ENCODE data around the gene DGLUCY.

Gene DGLUCY

DNA sequence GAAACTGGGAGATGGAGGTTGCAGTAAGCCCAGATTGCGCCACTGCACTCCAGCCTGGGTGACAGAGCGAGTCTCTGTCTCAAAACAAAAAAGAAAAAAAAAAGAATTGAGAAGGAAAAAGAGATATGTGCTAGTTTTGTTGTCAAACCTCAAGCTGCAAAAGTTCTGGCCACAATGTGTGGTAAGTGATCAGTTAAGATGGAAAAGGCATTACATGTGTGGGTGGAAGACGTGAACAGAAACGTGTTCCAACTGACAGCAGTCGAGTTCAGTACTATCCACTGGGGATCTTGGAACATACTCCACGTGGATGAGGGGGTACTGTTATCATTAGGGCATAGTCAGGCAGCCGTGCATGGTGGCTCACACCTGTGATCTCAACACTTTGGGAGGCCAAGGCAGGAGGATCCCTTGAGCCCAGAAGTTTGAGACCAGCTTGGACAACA, 113.3 kb downstream of the DGLUCY start:
- no peak overlapping the region for H3K4me3 ChIP-seq (ENCODE audit: low read depth, low read length)
- TF ChIP-seq, protein P1, sequence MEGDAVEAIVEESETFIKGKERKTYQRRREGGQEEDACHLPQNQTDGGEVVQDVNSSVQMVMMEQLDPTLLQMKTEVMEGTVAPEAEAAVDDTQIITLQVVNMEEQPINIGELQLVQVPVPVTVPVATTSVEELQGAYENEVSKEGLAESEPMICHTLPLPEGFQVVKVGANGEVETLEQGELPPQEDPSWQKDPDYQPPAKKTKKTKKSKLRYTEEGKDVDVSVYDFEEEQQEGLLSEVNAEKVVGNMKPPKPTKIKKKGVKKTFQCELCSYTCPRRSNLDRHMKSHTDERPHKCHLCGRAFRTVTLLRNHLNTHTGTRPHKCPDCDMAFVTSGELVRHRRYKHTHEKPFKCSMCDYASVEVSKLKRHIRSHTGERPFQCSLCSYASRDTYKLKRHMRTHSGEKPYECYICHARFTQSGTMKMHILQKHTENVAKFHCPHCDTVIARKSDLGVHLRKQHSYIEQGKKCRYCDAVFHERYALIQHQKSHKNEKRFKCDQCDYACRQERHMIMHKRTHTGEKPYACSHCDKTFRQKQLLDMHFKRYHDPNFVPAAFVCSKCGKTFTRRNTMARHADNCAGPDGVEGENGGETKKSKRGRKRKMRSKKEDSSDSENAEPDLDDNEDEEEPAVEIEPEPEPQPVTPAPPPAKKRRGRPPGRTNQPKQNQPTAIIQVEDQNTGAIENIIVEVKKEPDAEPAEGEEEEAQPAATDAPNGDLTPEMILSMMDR (IDR thresholded peaks at IDR 0.05; ENCODE audit: low read depth, low read length) = no peak

DNA sequence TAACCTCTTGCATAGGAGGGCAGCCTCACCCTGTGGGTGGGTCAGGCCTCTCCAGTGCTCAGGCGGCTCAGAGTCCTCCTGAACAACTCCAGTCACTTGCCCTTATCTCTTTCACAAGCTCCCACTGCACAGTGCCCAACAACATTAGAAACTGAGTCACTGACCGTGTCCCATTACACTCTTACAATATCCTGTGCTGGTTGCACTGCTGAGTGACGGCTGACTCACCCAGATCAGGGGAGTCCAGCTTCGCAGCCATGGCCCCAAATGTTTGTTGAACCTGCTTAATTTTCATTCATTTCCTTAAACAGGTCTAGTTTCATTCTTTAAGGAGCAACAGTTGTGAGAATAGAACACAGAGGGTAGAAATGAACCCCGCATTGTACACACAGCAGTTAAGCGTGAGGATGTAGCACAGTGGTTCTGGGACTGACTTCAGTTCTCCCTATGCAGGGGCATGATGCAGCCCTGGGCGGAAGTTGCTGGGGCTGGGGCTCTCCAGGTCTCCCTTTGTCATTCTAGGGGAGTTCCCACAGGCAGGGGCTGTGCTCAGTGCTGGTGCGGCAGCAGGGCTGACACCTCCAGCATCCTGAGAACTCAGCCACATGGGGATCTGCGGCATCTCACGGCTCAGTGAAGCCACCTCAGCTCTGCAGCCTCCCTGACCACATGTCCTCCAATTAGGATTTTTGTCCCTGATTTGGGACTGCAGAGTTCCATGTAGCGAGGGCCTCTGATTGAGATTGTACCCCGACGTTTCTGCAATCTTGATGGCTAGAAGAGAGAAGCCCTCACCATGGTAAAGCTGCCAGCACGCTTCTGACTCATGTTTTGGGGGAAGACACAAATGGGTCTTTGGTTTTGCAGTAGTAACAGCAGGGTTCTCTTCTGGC, 114.5 kb downstream of the DGLUCY start:
- TF ChIP-seq, protein P1 (IDR thresholded peaks at IDR 0.05; ENCODE audit: low read depth, low read length) = no peak
- H3K4me3 ChIP-seq (ENCODE audit: low read depth, low read length) = no peak overlapping the region

DNA sequence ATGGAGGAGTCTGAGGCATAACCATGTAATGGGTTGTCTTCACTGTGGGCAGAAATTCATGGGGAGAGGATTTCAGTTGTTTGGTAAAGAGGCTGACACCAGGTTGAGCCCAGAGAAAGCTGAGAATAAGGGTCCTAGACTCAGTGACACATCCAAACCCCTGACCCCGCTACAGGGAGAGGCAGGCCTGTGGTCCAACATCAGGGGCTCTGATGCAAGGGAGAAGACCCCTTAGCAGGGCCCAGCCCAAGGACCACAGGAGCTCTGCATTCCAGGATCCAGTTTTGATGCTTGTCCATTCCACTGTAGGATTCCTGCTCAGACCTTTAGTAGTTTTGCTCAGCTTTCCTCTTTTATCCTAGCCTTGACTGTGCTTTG, 115.1 kb downstream of the DGLUCY start:
- TF ChIP-seq, protein P1 (IDR thresholded peaks at IDR 0.05; ENCODE audit: low read depth, low read length) = no peak
- no peak overlapping the region for H3K4me3 ChIP-seq (ENCODE audit: low read depth, low read length)

DNA sequence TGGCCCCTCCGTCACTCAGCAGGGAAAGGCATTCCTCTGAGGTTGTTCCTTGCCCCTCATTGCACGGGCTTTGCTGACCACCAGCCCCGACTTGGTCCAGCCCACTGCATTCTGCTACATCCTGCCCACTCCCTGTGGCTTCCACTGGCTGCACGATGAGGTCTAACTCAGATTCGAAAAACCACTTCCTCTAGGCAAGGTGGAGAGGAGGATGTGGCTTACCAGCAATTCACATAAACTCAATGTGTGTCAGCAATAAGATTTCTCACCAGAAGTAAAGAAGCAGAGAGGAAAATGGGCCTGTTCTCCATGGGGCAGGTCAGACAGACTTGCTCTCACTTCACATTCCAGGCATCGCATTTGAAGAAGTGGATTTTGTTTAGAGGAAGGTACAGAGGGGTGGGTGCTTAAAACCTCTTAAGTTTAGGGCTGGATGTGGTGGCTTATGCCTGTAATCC, 115.9 kb downstream of the DGLUCY start:
- no peak overlapping the region for H3K4me3 ChIP-seq (ENCODE audit: low read depth, low read length)
- TF ChIP-seq, protein P1 (IDR thresholded peaks at IDR 0.05; ENCODE audit: low read depth, low read length) = no peak

DNA sequence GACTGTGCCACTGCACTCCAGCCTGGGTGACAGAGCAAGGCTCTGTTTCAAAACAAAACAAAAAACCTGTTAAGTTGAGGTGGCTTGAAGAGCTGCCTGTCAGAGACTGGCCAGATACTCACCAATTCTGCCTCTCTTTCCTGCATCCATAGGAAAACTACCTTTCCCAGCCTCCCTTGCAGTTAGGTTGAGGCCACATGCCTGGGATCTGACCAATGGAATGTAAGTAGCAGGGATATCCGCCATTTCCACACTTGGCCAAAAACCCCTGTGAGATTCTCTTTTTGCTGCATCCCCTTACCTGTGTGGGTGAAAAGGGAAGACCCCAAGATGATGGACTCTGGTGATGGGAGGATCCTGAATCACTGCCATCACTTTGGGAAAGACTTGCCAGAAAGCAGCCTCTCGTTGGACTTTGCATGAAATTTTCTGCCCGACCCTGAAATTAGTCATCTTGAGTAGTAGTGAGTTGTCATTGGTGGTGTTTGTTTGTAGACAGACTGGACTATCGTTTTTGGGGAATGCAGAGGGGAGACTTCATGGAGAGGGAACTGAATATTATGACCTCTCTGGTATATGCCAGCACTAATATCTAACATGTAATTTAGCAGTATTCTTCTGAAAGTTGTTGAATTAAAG, 116.6 kb downstream of the DGLUCY start:
- TF ChIP-seq, protein P1 (IDR thresholded peaks at IDR 0.05; ENCODE audit: low read depth, low read length) = no peak
- H3K4me3 ChIP-seq (ENCODE audit: low read depth, low read length) = peak overlapping the region; percentile 0; the same call in 1 of the 2 replicates

DNA sequence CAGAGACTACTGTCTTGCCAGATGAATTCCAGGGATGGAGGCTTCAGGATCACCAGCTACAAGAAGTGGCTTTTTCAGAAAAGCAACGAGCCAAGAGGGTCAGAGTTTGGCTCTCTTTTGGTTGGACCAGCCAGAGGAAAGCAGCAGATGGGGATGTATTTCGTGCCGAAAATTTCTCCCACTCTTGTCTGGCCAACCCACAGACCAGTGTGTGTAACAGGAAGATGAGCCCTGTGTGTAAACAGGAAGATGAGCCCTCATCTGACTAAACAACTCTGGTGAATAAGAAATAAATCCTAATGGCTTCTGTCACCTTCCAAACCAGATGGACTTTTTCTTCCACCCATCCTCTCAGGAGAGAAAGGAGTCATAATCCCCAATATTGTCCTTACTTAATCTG, 117.6 kb downstream of the DGLUCY start:
- TF ChIP-seq, protein P1 (IDR thresholded peaks at IDR 0.05; ENCODE audit: low read depth, low read length) = no peak
- H3K4me3 ChIP-seq (ENCODE audit: low read depth, low read length) = no peak overlapping the region

DNA sequence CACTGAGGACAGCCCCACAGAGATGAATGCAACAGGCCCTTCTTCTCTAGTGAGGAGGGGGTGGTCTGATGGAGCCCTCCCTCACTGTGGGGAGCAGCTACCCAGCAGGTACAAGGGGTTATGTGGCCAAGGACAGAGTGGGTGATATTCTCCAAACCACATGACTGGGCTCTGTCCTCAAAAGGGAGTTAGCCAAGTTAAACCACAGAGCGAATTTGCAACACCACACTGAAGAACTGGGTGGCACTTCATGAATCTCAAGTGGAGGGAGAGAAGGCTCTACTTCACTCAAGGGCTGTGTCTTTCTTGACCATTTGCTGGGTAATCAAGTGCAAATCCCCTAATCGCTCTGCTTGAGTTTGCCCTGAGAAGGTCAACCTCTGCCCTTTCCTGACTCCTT, 118.2 kb downstream of the DGLUCY start:
- TF ChIP-seq, protein P1 (IDR thresholded peaks at IDR 0.05; ENCODE audit: low read depth, low read length) = no peak
- no peak overlapping the region for H3K4me3 ChIP-seq (ENCODE audit: low read depth, low read length)
